ENCODE results near the gene PRICKLE2.

DNA sequence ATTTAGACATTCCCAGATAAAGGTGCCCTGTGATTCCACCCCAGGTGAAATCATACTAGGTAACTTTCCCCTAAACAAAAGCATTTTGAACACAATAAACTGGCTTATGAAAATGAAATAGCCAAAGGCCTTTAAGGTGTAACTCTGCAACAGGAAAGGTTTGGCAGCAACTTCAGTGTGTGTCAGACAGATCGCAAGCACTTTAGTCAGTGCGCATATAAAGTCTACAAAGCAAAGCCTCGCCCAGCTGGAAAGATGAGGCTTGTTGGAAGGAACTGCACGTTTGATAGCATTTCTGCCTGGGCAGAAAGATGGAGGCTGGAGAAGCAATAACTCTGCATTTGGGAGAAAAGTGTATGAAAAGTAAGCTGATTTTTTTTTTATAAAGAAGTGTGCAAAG lies 57.9 kb downstream of the PRICKLE2 start:
- TF ChIP-seq, protein P1, sequence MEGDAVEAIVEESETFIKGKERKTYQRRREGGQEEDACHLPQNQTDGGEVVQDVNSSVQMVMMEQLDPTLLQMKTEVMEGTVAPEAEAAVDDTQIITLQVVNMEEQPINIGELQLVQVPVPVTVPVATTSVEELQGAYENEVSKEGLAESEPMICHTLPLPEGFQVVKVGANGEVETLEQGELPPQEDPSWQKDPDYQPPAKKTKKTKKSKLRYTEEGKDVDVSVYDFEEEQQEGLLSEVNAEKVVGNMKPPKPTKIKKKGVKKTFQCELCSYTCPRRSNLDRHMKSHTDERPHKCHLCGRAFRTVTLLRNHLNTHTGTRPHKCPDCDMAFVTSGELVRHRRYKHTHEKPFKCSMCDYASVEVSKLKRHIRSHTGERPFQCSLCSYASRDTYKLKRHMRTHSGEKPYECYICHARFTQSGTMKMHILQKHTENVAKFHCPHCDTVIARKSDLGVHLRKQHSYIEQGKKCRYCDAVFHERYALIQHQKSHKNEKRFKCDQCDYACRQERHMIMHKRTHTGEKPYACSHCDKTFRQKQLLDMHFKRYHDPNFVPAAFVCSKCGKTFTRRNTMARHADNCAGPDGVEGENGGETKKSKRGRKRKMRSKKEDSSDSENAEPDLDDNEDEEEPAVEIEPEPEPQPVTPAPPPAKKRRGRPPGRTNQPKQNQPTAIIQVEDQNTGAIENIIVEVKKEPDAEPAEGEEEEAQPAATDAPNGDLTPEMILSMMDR (IDR thresholded peaks at IDR 0.05; ENCODE audit: poor library complexity) = no peak
- TF ChIP-seq EZH2 (IDR thresholded peaks at IDR 0.05; ENCODE audit: borderline replicate concordance) = no peak

Data from hepatocyte (in vitro differentiated cells).